ENCODE data around the gene RUNX2.
"Not testable (repeated sequence)": the region's sequence is repeated elsewhere in the genome, so short reads cannot be mapped to it uniquely, and the experiment has no call there.

The RUNX2 gene

DNA sequence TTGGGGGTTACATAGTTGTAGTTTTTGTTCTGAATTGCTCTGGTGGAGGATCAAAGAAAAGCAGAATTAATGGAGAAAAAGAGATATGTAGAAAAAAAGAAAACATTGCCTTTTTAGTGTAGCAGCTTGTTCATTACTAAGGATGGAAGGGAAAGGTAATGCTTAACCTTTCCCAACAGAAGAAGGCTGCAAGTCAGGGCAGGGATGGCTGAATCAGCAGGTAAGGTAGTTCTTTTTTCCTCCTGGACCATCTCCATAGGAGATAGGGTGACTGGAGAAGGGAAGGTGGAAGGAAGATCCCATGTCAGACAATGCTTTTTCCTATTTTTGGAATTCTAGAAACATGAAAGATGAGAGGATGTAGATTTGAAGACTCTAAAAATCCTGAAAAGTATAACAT lies 129.0 kb downstream of the RUNX2 start:
- DNase-seq (ENCODE audit: low spot score) = no peak

DNA sequence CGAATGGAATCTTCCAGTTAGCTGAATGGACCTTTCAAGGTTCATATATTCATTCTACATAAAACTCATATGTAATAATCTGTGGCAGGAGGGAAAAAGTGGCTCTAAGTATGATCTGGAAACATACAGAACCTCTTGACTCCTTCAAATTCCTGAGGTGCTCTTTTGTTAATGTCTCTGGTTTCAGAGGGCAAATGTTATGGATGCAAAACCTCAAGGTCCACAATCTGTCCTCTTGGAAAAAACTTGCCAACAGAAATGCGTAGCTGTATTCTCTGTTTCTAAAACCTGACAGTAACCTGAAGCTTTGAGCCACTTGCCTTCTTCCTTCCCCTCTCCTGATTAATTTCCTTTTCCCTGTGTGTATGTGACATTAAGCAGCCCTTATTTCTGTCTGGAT lies 130.5 kb downstream of the RUNX2 start:
- DNase-seq (ENCODE audit: low spot score) = no peak

DNA sequence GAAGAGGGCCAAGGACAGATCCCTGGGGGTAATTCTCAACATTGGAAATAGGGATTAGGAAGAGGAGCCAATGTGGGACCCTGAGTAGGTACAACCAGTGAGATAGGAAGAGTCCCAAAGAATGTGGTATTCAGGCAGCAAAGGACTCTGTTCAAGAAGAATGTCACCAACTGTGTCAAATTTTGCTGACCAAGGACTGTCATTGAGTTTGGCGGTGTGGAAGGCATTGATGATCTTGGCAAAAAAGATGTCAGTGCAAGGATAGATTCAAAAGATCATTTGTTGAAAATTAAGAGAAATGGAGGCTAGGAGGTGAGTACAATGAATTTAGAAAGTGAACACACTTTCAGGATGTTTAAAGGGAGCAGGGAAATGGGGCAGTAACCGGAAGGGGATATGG lies 132.0 kb downstream of the RUNX2 start:
- no peak for DNase-seq (ENCODE audit: low spot score)

DNA sequence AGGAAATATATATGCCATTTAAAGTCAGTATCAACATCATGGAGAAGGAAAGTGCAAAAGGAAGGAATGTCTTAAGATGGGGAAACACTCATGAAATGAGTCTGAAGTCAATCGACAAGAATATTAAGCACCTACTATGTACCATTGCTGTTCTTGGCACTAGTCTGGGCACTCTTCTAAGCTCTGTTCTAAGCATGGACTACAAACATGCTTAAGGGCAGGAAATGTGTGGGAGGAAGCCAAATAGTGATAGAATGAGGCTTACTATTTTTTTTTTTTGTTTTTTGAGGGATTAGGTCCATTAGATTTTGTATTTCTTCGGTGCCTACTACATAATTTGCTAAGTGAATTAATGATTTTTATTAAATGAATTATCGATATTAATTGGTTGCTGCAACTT lies 133.4 kb downstream of the RUNX2 start:
- DNase-seq (ENCODE audit: low spot score) = no peak

DNA sequence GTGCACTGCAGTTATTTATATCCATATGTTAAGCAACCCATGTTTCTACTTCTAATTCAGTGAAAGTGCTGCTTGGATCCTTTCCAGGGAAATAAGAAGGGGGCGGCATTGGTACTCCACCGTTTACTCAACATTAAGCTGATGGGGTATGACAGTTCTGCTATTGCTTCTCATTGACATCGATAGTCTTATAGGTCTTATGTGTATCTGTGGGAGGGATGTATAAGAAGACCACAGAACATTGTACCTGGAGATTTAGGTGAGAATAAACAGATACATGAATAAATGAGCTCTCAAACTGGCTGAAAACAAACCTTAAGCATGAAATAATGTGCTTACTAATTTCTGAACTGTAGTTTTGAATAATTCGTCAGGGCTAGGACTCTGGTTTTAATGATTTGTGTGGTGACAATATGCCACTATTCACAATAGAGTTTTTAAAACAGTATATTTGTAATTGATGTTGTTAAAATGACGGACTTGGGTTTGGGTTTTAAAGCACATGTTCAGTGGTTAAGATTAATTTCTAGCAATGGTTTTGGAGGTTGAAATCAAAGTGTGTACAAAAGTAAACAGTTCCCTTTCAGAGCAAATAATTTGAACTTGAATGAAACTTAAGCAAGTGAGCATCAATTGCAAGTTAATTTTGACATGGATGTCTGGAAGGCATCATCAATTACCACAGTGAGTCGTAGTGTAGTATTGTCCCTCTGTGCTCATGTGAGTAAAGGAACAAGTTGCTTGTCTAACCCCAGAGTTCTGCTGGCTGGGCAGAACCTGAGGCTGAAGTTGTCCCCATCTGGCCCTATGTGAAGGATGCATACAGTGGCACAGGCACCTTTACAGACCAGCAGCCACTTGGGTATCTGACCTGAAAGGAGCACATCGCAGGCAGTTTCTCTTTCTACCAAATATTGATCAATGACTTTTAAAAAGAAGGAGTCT lies 134.3 kb downstream of the RUNX2 start:
- no peak for DNase-seq (ENCODE audit: low spot score)

DNA sequence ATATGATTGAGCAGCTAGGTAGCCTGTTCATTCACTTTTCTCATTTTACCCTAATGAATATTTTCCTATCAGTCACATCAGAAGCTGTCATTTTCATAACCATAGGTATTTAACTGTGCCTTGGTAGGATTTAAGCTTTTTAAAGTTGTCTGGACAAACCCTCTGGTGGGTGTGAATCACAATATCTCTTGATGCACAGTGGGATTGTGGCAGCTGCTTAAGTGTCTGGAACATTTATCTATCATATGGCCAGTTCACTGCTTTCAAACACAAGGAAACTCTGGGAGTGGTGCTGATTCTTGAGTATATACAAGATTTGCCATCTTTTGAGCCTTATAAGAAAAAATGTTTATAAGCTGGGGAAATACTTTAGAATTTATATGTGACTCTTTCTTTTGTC lies 136.6 kb downstream of the RUNX2 start:
- DNase-seq (ENCODE audit: low spot score) = no peak

DNA sequence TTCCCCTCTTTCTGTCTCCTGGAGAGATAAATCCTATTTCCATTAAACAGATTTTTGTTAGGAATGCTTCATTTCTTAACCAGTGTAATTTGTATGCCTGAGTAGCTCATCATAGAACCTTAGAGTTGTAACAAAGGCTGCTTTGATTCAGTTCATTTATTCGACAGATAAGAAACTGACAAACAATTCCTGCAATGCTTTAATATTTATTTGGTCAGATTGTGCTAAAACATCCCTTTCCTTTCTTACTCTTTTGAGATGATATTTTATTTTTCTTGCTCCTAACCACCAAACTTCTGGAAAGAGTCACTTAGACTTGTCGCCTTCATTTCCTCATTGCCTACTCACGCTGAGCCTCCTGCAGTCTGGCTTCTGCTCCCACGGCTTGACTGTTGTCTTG lies 138.6 kb downstream of the RUNX2 start:
- DNase-seq (ENCODE audit: low spot score) = no peak

DNA sequence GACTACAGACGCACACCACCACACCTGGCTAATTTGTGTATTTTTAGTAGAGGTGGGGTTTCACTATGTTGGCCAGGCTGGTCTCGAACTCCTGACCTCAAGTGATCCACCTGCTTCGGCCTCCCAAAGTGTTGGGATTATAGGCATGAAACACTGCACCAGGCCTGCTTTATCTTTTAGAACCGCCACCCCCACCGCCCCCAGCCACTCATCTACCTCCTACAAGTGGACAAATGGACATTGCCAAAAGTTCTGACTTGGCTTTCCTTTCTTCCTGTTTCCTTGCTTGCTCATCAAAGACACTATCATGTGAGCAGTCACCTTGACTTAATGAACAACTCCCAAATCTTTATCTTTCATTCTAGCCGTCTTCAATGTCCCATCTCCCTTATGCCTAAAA lies 139.3 kb downstream of the RUNX2 start:
- DNase-seq (ENCODE audit: low spot score) = not testable (repeated sequence)

DNA sequence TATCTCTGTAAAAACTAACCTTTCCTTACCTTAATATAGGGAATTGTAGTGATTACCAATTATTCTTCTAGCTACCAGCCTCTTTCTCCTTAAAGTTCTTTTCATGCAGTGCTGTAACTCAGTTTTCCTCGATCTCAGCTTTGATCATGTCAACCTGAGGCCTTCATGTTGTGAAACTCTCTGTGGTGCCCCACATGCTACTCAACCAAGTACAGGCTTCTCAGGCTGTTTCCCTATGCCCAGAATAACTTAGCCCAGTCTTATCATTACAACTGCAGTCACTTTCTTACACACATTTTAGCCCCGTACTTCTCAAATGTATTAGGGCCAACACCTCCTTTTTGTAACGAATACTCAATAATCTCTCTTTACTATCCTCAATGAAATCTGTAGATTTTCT lies 139.7 kb downstream of the RUNX2 start:
- DNase-seq (ENCODE audit: low spot score) = no peak

DNA sequence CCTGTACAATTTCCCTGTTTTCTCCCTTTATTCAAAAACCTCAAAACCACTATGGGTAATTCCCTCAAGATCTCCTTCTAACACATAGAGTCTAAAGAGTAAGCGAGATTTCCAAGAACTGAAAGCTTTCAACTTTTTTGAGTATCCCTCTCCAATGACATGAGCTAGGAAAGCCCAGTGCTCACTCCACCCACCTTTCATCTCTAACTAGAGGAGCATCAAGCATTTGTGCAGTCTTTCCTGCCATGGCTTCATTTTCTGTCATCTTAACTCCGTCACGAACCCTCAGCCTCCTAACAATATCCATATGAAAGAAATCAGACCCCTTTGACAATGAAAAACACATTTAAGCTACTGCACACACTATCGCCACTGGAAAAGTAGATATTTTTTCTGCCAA lies 141.5 kb downstream of the RUNX2 start:
- DNase-seq (ENCODE audit: low spot score) = no peak

DNA sequence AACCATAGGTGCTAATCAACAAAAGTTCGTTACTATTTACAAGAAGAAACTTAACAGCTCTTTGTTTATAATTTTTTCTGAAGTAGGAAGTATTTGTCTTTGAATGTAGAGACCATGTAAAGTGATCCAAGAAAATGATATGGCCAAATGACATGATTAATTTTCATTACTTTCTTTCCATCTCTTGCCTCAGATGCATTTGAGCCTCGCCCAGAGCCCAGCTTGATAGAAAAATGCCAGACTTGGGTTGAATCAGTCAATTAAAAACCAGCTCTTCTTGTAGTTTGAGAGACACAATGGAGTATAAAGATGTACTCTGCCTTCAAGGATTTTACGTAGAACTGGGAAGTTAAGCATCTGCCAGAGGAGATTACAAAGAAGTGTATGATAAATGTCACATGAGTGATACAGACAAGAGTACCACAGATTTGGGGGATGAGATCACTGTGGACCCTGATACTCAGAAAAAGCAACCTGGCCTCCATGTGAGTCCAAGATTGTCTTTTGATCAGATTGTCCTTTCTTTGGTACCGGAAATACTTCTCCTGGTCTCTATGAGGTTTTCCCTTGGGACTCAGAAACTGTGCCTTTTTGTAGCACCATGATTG lies 142.1 kb downstream of the RUNX2 start:
- no peak for DNase-seq (ENCODE audit: low spot score)

DNA sequence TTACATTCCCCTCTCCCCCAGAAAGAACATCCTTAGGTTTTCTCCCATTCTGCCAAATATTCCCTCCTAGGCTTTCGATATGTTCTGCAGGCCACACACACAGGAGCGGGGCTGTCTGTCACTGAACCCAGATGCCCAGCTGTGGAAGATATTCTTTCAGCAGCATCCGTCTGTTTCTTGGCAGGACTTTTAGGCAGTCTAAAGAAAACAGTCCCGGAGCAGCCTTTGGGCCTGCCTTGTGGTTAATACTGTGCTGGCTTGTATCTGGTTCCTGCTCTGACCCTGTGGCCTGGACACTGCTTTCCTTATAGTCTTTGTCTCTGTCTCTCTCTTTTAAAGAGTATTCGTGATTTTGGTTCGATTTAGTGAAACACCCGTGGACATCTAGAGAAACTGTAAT lies 144.3 kb downstream of the RUNX2 start:
- DNase-seq (ENCODE audit: low spot score) = no peak

DNA sequence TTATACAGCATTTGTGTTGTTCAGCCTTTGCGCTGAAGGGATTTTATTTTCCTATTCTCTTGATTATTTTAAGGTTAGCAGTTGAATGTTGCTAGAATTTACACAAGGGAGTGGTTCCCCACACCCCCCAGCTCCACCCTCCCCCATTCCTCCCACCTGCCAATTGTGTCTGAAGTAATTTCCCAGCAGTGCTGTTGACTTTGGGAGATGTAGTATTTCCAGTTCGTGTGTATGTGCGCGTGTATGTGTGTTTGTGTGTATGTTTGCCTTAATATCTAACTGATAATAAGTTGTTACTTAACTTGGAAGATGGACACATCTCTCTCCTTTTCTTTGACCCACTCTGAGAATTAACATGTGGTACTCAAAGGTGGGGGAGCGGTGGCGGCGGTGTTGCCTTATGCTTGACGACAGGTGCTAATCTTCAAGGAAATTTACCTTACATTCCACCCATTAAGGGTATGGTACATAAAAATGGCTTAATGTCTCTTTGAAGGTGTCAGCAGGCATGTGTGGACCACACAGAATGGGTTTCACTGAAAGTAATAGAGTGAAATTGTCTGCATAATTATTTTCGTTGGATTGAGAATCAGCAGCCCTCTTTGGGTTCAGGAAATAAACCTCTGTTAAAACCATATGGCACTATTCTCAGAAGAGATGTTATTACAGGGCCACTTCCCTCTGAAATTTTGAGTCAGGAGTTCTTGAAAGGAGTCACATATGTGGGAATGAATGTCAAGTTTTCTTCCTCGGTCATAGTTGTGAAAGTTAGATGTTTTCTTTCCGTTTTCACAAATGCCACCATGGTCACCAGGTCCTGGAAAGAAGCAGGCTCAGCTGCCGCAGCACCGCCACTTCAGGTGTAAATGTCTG lies 145.2 kb downstream of the RUNX2 start:
- DNase-seq (ENCODE audit: low spot score) = no peak

DNA sequence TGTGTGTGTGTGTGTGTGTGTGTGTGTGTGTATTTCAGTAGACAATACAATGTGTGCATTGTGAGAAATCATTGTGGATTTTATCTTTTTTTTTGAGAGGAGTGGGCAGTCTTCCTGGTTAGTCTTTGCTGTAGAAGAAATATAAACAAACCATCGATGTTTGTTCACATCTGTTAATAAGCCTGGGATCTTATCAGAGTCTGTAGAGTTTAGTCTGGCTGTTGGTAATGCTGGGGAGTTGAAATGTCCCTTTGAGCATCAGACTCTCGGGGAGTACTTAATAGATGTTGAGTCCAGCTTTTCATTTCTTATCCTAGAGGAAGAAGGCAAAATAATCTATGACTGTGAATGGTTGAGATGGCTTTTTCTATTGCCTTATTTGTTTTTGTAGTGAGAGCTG lies 146.2 kb downstream of the RUNX2 start:
- no peak for DNase-seq (ENCODE audit: low spot score)

DNA sequence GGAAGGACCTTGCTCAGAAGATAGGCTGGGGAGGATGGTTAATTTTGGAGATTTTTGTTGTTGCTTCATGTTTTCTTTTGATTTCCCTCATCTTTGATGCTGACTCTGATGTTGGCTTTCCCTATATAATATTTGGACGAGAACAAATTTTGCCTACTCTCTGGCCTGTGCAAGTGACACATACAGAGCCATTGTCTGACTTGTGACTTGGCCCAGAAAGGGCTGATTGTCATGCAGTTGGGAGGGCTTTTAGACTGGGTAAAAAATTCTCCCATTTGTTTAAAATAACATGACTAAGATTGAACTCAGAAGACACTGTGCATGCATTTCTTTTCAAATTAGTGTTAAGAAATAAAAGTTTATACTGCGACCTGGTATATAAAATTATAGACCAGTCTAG lies 148.2 kb downstream of the RUNX2 start:
- no peak for DNase-seq (ENCODE audit: low spot score)

DNA sequence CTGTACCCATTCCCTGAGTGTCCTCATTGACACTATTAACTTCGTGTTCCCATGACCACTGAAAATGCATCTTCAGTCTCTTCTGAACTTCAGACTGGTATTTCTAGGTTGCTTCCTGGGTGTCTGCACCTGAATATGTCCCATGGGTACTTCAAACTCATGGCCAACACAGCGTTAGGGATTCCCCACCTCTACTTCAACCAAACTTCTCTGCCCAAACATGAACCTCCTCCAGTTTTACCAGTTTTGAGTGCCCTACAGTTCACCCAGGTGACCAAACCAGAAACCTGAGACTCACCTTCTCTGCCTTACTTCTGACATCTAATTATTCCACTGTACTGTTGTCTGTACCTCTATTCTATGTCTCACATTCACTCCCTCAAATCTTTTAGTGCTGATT lies 149.1 kb downstream of the RUNX2 start:
- DNase-seq (ENCODE audit: low spot score) = no peak

DNA sequence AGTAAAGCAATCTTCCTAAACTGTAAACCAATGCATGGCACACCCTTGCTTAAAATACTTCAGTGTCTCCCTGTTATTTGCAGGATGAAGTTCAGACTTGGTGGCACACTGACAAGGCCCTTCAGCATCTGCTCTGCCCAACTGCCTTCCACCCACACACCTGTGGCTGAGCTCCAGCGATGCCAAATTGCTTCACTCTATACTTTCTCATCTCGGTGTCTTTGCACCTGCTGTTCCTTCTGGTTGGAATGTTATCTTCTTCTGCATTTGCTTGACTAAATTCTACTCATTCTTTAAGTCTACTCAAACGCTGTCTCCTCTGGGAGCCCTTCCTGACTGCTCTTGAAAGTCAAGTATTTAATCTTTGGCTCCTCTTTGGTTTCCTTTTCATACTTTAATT lies 149.7 kb downstream of the RUNX2 start:
- no peak for DNase-seq (ENCODE audit: low spot score)

DNA sequence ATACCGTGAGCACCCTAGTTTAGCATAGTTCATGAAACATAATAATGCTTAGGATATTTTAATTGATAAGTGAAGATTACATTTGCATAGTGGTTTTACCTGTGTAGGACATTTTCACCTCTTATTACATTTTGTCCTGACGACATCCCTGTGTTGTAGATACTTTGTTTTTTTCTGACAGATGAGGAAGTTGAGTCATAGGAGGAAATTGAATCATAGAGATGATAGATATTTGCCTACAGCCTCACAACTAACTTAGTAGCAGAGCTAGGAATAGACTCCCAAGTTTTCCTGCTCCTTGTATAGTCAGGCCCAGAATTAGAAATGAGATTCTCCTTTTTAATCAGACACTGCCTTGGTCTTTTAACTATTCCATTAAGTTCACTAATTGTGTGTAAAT lies 150.1 kb downstream of the RUNX2 start:
- DNase-seq (ENCODE audit: low spot score) = no peak

DNA sequence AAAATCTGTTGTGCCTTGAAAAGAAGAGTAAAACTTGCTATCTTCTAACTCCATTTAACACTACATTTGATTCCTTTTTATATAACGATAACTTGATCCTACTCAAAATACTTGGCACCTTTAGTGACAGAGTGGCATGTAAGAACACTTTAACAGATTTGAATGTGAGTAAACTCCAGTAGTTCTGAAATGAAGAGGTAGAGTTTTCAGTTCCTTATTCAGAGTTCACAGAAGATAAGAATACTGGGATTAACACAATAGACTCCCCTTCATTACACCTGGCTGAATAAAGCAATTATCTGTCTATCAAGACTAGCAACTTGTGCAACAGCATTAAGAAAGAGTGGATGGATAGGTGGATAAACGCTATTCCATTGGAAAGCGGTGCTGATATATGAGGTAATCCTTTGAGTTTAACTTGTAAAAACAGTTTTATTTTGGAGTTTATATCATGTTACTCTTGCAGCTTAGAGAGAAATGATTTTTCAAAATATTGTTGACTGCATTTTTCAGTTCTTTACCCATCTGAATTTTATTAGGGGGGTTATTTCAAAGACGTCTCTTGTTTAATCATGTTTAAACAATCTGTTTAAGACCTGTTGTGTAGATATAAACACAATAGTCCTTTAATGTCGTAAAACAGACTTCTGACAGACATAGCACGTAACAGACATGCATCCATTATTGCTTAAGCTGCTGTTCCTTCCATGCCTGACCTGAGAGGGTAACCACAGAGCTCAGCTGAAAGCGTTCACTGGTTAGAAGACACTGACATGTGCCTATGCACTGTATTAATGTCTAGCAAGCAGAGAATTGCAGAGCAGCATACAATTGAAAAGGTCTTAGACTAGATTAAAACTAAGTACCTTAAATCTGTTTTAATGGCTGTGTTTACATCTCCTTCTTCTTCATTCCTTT lies 152.0 kb downstream of the RUNX2 start:
- DNase-seq (ENCODE audit: low spot score) = no peak

DNA sequence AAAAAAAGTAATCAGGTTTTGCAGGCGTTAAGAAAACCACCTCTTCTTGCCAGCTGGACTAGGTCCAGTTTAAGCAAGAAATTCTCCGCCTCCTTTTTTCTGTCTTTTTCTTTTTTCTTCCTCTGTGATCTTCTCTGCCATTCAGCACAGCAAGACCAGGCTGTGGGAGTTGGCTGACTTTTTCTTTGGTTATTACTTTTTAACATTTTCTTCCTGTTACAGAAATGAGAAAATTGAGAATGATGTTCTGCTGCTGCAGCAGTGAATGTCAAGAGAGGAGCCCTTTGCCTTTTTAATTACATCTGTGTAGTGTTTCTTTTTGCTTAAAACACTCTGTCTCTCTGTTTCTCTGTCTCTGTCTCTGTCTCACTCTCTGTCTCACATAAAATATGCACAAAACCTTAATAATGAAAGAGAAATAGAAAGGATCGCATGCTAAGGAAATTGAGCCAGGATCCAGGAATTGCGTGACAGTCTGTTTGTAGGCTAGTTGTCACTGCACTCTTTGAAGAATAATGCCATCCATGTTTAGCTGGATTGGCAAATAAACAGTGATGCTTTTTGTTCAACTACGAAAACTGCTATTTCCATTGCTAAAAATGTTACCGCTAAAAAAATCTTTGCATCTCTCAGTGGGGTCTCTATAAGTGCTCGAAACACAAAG lies 152.8 kb downstream of the RUNX2 start:
- no peak for DNase-seq (ENCODE audit: low spot score)

DNA sequence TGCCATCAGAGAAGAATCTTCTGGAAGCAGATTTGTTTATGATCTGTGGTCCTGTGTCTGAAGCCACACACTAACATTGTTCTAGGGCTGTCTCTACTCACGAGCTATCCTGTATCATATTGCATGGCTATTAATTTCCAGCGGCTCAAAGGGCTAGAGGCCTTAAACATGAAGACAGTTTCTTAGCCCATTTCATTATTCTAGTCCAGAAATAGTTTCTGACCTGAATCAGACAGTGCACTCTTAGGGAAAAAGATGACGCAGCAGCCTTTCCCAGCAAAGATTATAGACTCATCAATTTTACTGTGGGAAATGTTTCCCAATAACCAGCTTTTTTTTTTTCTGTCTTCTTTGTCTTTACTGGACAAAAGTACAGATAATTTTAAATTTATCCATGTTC lies 154.9 kb downstream of the RUNX2 start:
- no peak for DNase-seq (ENCODE audit: low spot score)
